A673 (cell line): ENCODE data around the gene DLGAP5. TPM values are rescaled to one million over a fixed set of nuclear protein-coding genes. Genes with fewer than 3 reads are reported as not detected.

ENCODE experiments used
- BruUV-seq: library from RNA; stranded (reverse); fragments of 400-500 nt; replicated peaks from 2 replicates; lab custom pipeline; 2021; lab: Mats Ljungman, UMichigan
- CTCF ChIA-PET: fragments of 300-600 bp; sonication (Branson Sonifier 250); formaldehyde crosslinking; loops from one replicate; lab custom pipeline; 2022; ENCODE audit warnings: antibody characterized with exemption; lab: Charles Lee
- POLR2A ChIA-PET: fragments of 300-600 bp; sonication (Branson Sonifier 250); formaldehyde crosslinking; loops from one replicate; lab custom pipeline; 2022; ENCODE audit warnings: antibody characterized with exemption; ENCODE audit not compliant: low non-redundant PET; lab: Charles Lee
- DNase-seq: peaks from one replicate; pipeline ENCODE4 v3.0.0-alpha.2; 2015; ENCODE audit warnings: low spot score
- H3K27ac ChIP-seq: fragments of 200-600 bp; sonication (generic); 2 replicates; pipeline ENCODE4 v1.5.1; 2016; ENCODE audit warnings: mixed run types, low read depth, mild to moderate bottlenecking, mixed read lengths, antibody characterized with exemption, low read length; ENCODE audit not compliant: poor library complexity, severe bottlenecking
- H3K27me3 ChIP-seq: fragments of 200-600 bp; sonication (generic); replicated peaks from 2 replicates; pipeline ENCODE4 v1.6.1; 2017; ENCODE audit warnings: mixed run types, low read depth, mild to moderate bottlenecking, mixed read lengths, antibody characterized with exemption, low read length; ENCODE audit not compliant: insufficient read depth, poor library complexity
- H3K36me3 ChIP-seq: fragments of 200-600 bp; sonication (generic); 2 replicates; pipeline ENCODE4 v1.6.1; 2016; ENCODE audit warnings: mixed run types, mild to moderate bottlenecking, mixed read lengths, antibody characterized with exemption, low read length; ENCODE audit not compliant: insufficient read depth, poor library complexity, severe bottlenecking
- H3K4me1 ChIP-seq: fragments of 200-600 bp; sonication (generic); 2 replicates; pipeline ENCODE4 v1.6.1; 2017; ENCODE audit warnings: mixed run types, mild to moderate bottlenecking, mixed read lengths, antibody characterized with exemption, low read length; ENCODE audit not compliant: insufficient read depth, poor library complexity, severe bottlenecking
- H3K4me3 ChIP-seq: fragments of 200-600 bp; sonication (generic); 2 replicates; pipeline ENCODE4 v1.5.1; 2016; ENCODE audit warnings: low read depth, mixed run types, mild to moderate bottlenecking, mixed read lengths, low read length; ENCODE audit not compliant: poor library complexity, severe bottlenecking
- H3K9me3 ChIP-seq: fragments of 200-600 bp; sonication (generic); 2 replicates; pipeline ENCODE4 v1.6.1; 2016; ENCODE audit warnings: mixed run types, low read depth, mild to moderate bottlenecking, mixed read lengths, antibody characterized with exemption, low read length; ENCODE audit not compliant: poor library complexity, severe bottlenecking
- EZH2 ChIP-seq: fragments of 200-600 bp; sonication (generic); IDR thresholded peaks from 2 replicates; pipeline ENCODE4 v1.6.1; 2017; ENCODE audit warnings: borderline replicate concordance, low read depth, mild to moderate bottlenecking, mixed read lengths, antibody characterized with exemption, low read length; ENCODE audit not compliant: poor library complexity, severe bottlenecking
- intact Hi-C: fragments of 100-400 bp; cut with micrococcal nuclease; formaldehyde crosslinking; loops from one replicate; pipeline ENCODE4 v1.10.0; 2022; ENCODE audit not compliant: unreplicated experiment
- total RNA-seq: library from RNA; stranded (reverse); gene quantifications from 2 replicates; pipeline ENCODE4 v1.2.3, GENCODE V29; 2021
- TF ChIP-seq, protein P1 (sequence below): fragments of 300-800, 200-600 bp; sonication (generic); conservative IDR thresholded peaks from 2 replicates; pipeline ENCODE4 v1.5.1; 2017; ENCODE audit warnings: low read depth, mild to moderate bottlenecking, antibody characterized with exemption, low read length, moderate library complexity, mixed read lengths

DLGAP5 gene
- total RNA-seq, 1 experiment from 2014 or later, result 144 TPM

DNA sequence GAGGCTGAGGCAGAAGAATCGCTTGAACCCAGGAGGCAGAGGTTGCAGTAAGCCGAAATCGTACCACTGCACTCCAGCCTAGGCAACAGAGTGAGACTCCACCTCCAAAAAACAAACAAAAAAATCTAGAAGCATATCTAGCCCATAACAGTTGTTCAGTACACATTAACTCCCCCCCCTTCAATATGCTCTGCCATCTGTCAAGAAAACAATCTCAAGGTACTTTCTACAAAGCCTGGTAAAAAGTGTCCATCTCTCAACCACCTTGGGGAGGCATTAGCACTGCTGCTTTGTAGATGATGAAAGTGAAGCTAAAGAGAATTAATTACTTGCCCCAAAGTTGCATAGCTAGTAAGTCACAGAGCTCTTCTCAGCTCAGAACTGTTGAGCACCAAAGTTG is 37.4 kb downstream of the DLGAP5 start:
- ChIA-PET CTCF (no interaction called here), POLR2A (no interaction called here)
- intact Hi-C loops, result no loop called here
- no peak for TF ChIP-seq EZH2
- TF ChIP-seq, protein P1, sequence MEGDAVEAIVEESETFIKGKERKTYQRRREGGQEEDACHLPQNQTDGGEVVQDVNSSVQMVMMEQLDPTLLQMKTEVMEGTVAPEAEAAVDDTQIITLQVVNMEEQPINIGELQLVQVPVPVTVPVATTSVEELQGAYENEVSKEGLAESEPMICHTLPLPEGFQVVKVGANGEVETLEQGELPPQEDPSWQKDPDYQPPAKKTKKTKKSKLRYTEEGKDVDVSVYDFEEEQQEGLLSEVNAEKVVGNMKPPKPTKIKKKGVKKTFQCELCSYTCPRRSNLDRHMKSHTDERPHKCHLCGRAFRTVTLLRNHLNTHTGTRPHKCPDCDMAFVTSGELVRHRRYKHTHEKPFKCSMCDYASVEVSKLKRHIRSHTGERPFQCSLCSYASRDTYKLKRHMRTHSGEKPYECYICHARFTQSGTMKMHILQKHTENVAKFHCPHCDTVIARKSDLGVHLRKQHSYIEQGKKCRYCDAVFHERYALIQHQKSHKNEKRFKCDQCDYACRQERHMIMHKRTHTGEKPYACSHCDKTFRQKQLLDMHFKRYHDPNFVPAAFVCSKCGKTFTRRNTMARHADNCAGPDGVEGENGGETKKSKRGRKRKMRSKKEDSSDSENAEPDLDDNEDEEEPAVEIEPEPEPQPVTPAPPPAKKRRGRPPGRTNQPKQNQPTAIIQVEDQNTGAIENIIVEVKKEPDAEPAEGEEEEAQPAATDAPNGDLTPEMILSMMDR, result no peak
- H3K27ac ChIP-seq, result no peak overlapping the region
- H3K4me1 ChIP-seq, result no peaks in the 10 kb centered on the region
- no peaks in the 10 kb centered on the region for H3K9me3 ChIP-seq
- no TSS peak for BruUV-seq
- no peaks in the 10 kb centered on the region for H3K27me3 ChIP-seq
- DNase-seq, result no peak
- H3K4me3 ChIP-seq, result no peak overlapping the region
- H3K36me3 ChIP-seq, result peaks cover 86% of the 10 kb centered on the region

DNA sequence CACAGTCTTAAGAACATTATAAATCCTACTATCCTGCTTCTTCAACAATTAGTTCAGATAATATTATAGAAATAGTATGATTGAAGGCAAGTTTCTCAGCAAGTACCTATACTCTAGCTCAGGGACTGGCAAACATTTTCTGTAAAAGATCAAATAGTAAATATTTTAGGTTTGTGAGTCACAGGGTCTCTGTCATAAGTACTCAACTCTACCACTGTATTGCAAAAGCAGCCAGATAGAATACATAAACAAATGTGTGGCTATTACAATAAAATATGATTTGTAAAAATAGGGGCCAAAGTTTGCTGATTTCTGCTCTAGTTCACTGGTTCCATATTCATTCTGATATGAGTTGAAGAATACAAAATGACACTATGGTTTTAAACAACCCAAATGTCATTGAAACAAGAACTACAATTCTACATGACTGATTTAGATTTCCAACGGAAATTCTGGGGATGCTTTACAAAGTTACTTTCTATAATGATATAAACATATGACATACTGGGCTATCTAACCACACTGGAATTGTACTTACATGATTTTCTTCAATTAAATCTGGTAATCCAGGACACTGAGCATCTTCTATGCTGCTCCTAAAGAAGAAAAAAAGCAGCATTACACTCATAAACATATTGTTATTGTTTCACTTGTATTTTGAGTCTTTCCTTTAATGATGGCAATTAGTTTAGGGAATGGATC is 39.2 kb downstream of the DLGAP5 start:
- CTCF ChIA-PET, result no interaction called here
- H3K27ac ChIP-seq, result no peak overlapping the region
- no peaks in the 10 kb centered on the region for H3K27me3 ChIP-seq

DNA sequence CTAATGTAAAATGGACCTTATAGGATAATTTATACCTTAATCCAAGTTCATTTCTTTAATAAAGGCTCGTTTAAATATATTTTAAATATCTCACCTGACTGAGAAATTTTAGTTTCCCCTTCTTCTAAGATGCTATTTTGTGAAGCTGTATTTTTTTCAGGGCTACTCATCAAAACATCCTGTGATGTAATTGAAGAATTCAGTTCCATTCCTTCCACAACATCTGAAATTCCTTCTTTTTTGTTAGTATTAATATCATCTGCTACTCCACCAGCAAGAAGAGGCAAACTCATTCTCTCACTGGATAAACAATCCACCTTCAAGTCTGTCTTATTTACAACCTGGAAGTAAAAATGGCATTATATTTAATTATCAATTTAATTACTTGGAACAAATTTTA is 39.8 kb downstream of the DLGAP5 start:
- no TSS peak for BruUV-seq
- intact Hi-C loops, result no loop called here
- no peak for DNase-seq
- CTCF ChIA-PET, result no interaction called here
- POLR2A ChIA-PET, result no interaction called here
- no peak overlapping the region for H3K4me3 ChIP-seq
- H3K27me3 ChIP-seq, result no peaks in the 10 kb centered on the region
- peaks cover 89% of the 10 kb centered on the region for H3K36me3 ChIP-seq
- TF ChIP-seq, protein P1, result no peak
- no peak for TF ChIP-seq EZH2
- H3K4me1 ChIP-seq, result no peaks in the 10 kb centered on the region
- no peaks in the 10 kb centered on the region for H3K9me3 ChIP-seq
- H3K27ac ChIP-seq, result no peak overlapping the region

More for the DNA sequence above, 39.2 kb downstream of the DLGAP5 start:
- intact Hi-C loops, result no loop called here
- Histone ChIP-seq H3K4me3 (no peak overlapping the region), H3K36me3 (peaks cover 89% of the 10 kb centered on the region), H3K9me3 (no peaks in the 10 kb centered on the region), H3K4me1 (no peaks in the 10 kb centered on the region)
- POLR2A ChIA-PET, result no interaction called here
- no peak for TF ChIP-seq EZH2
- TF ChIP-seq, protein P1, result no peak
- DNase-seq, result no peak
- BruUV-seq, result no TSS peak
